Kasumi-1 (cell line): ENCODE results near the gene DENND4A.
A peak's percentile ranks its signal among the peaks of the same experiment; 100 is the strongest.
"Not testable (repeated sequence)": the region's sequence is repeated elsewhere in the genome, so short reads cannot be mapped to it uniquely, and the experiment has no call there.

Experiments used
- DNase-seq, 2 experiments: peaks; one replicate each; lab custom pipeline; 2025; lab: John Stamatoyannopoulos, UW

The DENND4A gene

DNA sequence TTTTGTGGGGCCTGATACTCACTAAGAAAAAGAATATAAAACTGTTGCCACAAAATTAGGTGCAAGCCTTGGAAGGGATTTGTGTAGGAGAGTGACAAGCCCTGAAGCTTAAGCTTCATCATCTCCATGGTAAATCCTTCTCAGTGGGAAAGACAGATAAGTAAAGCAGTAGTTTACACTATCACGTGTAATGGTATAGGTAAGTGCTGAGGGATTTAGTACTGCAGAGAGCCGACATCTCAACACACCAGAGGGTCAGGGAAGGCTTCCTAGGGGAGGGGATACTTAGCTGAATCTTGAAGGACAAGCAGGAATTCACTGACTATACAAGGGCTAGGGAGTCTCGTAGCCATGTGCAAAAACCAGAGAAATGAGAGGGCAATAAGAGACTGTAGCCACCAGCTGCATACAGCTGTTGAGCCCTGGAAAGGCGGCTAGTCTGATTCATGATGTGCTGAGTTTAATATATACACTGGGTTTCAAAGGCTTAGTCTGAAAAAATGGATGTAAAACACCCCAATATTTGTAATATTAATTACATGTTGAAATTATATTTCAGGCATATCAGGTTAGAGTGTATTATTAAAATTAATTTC lies 159.2 kb downstream of the DENND4A start:
- DNase-seq, result no peak

DNA sequence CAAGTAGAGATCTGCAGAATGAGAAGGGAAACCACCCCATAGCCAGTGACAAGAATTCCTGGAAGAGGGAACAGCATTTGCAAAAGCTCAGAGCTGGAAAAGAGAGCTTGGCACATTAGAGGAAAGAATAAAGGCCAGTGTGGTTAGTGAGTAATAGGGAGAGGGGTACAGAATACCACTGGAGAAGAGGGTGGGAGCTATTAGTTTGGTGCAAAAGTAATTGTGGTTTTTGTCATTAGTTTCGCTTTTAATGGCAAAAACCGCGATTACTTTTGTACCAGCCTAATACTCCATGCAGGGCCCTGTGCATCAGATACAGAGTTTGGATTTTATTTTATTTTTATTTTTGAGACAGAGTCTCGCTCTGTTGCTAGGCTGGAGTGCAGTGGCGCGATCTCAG lies 160.6 kb downstream of the DENND4A start:
- no peak for DNase-seq

DNA sequence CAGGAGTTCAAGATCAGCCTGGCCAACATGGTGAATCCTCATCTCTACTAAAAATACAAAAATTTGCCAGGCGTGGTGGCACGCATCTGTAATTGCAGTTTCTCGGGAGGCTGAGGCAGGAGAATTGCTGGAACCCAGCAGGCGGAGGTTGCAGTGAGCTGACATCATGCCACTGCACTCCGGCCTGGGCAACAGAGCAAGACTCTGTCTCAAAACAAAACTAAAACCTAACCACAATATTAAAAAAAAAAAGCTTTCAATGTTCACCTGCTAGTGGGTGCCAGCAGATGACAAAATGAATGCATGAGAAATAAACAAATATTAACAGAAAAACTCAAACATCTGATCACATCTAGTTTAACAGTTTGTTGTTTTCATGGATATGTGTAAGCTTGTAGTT lies 161.3 kb downstream of the DENND4A start:
- DNase-seq, result no peak

DNA sequence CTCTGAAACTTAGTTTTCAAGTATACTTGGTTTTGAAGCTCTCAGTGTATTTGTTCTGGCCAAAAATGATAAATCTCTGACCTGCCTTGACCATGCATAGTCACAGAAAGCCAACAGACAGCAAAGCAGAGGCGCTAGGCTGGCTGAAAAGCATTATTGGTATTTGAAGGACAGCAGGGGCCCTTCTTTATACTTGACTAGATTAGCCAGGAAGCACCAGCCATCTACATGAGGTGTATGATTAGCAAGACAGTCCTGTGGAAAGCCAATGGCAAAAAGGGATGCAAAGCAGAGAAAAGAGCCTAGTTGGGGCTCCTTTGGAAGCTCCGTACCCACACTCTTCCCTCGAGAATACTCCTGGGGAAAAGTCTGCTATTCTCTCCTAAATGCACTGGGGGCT lies 162.5 kb downstream of the DENND4A start:
- DNase-seq, result no peak

DNA sequence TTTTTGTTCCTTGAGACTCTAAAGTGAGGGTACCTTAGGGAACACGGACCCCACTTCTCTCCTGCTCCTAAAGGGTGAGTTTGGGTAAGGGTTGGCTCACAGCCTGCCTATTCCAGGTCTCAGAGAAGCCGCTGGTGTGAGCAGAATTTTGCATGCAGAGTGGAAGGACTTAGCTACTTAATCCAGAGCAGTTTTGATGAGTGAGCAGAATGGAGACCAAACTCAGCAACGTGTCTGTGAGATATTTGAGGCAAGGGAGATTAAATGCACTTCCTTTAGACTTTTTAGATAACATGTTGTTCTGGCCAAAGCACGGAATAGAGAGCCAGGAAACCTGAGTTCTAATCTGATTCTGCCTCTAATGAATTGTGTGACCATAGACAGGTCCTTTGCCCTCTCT lies 165.2 kb downstream of the DENND4A start:
- DNase-seq, result no peak

DNA sequence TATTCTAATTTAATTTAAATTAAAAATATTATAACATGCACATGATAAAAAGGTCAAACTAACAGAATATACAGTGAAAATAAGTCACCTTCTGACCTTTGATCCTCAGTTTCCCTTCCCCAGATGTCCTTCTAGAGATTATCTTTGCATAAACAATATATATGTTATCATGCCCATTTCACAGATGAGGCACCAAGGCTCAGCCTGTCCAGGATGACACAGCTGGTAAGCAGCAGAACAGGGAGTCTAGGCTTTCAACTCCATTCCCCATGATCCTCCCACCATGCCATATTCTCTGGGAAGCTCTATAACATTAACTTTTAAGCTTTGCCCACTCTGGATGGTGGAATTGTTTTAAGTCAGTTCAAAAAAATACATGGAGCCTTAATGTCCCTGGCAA lies 169.0 kb downstream of the DENND4A start:
- DNase-seq, result no peak

DNA sequence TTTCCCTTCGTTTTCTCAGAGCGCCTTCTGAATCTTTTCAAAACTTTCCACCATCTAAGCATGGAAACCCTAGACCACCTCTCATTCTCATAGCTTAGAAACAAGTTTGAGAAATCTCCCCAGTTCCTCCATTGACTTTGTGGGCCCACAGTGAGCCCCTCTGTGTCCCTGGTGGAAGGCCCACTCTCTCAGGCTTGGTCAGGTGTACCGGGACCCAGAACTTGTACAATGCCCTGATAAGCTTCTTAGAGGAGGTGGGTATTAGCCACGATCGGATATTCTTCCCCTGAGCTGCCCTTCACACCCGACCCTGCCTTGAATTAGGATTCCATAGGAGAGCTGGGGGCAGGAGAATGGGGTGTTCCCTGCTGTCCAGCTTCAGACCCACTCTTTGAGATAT lies 170.5 kb downstream of the DENND4A start, which contains the start of gene SLC24A1:
SLC24A1 (plus strand) TSS at position 301 of the 400 bp plus-strand sequence. CDS start 2,143 bp downstream, outside the sequence.
- no peak for DNase-seq

DNA sequence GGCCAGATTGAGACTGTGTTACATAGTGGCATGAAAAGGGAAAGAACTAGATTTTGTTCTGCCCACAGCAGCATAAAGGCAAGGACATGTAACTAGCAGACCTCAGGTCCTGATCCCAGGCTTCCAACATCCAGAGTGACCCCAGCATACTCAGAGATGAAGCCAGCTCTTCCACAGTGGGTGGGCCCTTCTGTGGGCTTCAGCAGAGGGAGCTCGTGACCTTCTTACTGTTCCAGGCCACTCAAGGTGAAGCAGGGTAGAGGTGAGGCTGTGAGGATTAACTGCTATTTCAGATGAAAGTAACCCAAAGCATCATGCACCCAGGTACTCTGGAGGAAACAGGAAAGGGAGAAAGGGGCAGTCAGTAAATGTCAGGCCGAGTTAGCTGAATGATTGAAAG lies 171.3 kb downstream of the DENND4A start:
- no peak for DNase-seq

DNA sequence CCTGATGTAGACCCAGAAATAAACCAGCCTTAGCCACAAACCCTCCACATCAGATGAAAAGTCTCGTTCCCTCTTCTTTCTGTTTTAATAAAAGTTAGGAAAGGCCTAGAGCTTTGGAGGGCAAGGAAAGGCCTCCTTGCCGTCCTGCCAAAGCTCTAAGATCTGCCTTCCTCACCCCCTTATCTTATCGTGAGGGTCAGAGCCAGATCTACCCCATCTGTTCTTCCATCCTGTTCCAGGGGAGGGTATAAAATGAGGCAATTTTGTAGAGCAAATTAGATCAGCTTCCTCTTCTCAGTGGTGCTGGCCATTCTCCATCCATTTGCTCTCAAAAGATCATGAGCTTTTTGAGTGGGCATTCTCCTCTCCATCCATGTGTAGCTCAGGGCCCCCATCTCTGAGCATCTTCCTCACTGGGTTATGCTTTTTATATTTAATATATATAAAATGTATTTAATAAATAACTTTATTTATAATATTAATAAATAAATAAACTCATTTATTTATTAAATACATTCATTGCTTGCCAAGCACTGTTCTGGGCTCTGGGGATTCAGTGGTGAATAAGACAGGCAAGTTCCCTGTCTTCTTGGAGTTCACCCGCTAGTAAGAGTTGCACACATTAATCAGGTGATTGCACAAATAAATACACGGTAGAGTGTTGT lies 172.3 kb downstream of the DENND4A start:
- no peak for DNase-seq

DNA sequence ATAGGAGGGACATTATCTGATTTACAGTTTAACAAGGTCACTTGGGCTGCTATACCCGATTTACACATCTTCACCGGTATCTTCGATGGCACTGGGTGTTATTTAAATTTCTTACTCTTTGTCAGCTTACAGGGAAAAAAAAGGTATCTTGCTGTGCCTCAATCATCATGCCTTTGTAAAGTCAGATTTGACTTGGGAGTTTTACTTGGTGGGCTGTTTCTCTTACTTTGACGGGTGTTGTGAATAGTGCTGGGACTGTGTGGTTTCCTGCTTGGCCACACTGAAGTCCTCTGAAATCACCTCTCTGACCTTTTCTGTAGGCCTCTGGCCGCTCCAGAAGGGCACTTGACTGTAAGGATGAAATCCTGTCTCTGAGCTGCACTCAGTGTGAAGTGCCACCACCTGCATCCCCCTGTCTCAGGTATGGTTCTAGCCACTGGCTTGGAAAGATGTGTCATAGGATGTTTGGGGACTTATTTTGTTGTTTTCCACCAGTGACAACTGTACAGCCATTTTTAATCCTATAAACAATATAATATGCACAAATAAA lies 173.5 kb downstream of the DENND4A start:
- no peak for DNase-seq

DNA sequence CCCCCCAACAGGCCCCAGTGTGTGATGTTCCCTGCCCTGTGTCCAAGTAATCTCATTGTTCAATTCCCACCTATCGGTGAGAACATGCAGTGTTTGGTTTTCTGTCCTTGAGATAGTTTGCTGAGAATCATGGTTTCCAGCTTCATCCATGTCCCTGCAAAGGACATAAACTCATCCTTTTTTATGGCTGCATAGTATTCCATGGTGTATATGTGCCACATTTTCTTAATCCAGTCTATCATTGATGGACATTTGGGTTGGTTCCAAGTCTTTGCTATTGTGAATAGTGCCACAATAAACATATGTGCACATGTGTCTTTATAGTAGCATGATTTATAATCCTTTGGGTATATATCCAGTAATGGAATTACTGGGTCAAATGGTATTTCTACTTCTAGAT lies 176.2 kb downstream of the DENND4A start:
- DNase-seq, result not testable (repeated sequence)

DNA sequence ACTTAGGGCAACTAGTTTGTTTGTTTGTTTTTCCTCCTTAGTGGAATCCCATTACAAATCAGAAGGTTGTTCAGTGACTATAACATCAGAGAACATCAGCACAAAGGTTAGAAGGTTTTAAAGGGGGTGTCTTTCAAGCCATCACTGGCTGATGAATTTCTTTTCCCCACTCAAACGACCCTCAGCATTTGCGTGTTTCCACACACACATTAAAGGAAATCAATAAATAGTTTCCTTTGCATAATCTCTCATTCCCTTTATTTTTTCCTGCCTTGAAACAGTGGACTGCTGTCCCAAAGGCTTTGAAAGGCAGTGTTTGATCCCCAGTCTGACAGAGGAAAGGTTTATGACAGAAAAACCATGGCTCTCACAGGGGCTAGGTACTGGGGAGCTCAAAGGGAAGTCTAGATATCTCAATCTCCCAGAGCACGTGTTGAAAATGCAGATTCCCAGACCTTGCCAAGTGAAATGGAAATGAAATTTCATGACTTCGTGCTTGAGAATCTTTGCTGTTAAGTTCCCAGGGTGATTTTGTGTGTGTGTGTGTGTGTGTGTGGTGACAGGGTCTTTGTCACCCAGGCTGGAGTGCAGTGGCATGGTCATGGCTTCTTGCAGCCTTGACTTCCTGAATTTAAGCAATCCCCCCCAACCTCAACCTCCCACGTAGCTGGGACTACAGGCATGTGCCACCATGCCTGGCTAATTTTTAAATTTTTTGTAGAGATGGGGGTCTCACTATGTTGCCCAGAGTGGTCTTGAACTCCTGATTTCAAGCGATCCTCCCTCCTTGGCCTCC lies 178.9 kb downstream of the DENND4A start:
- DNase-seq, result no peak

DNA sequence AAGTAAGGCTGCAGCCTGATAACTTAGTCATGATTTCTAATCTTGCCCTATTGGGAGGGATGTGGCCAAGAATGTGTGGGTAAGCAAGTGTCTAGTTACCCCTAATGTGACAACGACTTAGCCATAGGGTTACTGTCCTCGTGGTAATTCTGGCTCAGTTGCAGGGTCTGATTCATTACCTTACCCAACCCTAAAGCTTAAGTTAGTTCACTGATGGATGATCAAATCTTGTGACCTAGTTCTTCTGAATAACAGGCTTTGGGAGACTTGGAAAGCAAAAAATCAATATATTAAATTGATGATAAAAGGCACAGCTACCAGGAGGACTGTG lies 179.5 kb downstream of the DENND4A start:
- no peak for DNase-seq

DNA sequence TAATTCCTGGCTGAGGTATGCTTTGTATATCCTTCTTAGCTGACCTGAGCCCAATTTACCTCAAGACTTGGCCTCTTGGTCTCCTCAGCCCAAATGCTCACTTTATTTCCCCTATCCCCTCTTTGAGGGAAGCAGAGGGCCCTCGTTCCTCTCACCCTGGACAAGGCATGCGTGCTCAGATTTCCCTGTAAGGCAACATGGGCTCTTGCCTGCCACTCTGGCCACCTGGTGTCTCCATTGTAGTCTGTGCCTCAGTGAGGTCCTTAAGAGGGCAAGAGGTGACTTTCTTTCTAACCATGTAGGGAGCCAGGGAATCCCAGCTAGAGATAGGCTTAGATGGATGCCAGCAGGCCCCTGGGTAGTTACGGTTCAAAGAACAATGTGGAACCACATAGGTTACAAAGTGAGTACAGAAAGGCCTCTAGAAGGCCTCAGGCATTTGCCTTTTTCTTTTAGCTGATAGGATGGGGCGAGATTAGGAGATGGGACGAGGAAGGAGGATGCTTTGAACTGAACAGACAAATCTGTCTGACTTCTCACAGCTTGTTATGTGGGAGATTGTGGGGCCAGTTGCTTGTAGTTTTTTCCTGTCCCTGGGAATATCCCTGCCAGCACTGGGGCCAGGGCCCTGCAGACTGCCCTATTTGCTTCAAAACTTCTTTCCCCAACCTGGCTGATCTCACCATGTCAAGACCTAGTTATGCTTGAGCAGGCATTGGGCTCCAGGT lies 180.0 kb downstream of the DENND4A start:
- DNase-seq, result no peak

DNA sequence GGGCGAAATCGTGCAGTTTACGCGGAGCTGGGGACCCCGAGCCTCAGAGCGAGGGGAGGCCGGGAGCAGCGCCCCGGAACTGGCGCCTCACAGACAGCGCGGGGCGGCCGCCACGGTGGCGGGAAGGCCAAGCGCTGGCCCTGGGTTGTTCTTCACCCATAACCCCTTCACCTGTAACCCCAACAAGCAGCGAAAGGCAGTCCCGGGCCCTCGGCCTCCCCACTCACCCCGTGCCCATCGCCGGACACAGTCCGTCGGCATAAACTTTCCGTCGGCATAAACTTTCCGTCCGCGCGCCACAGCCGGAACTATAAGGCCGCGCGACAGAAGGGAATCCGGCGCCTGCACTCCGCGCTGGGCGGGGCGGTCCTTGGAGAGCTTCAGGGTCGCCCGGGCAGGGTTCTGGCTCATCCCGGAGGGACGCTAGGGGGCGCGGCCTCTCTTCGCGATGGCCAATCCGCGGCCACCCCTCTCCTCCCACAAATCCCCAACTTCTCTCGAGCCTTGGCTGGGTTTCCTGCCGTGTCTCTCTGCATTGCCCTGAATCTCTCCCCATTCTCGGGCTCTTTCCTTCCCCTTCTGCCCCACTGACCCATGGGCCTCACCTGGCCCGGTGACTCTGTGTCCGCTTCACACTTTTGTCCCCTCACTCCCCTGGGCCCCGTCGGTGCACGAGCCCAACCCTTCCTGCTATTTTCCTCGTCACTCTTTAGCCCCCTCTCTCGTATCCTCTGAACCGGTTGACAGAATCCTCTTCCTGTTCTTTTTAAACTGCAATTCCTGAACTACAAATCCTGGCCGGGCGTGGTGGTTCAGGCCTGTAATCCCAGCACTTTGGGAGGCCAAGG lies 181.0 kb downstream of the DENND4A start, which contains the start of gene INTS14:
INTS14 (minus strand) TSS at position 261 of the 848 bp plus-strand sequence. CDS start 3,751 bp downstream, outside the sequence.
- DNase-seq, result peak; percentile 95 to 97
